ENCODE data around the gene SH3BGR. TPM values are rescaled to one million over a fixed set of nuclear protein-coding genes. Genes with fewer than 3 reads are reported as not detected.

The SH3BGR gene
- total RNA-seq, 3 donors from 2014 or later = 3.3 to 6.3 (median 5.0) TPM

DNA sequence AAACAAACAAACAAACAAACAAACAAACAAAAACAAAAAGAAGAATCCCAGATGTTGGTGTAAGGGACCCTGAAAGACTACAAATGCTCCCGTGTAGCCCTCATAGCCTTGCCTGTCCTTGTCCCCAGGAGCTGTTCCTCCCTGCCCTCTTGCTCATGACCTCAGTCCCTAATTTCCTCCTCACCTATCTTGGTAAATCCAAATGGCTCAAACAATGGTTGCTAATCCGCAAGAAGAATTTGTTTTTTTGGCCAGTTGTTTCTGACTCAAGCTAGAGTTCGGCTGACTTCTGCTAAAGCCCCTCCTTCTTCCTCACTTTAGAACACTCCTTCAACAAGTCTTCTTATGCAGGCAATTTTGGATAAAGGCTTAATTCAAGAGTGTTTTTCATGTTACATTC is 21.8 kb upstream of the SH3BGR start:
- Histone ChIP-seq H3K27ac (no peak overlapping the region), H3K4me3 (no peak overlapping the region), H3K27me3 (no peaks in the 10 kb centered on the region), H3K4me1 (no peaks in the 10 kb centered on the region), H3K9me3 (no peaks in the 10 kb centered on the region), H3K36me3 (no peaks in the 10 kb centered on the region)
- intact Hi-C loops (cut with DNase I; ENCODE audit: low total_unique reads) = no loop called here
- TF ChIP-seq, protein P1, sequence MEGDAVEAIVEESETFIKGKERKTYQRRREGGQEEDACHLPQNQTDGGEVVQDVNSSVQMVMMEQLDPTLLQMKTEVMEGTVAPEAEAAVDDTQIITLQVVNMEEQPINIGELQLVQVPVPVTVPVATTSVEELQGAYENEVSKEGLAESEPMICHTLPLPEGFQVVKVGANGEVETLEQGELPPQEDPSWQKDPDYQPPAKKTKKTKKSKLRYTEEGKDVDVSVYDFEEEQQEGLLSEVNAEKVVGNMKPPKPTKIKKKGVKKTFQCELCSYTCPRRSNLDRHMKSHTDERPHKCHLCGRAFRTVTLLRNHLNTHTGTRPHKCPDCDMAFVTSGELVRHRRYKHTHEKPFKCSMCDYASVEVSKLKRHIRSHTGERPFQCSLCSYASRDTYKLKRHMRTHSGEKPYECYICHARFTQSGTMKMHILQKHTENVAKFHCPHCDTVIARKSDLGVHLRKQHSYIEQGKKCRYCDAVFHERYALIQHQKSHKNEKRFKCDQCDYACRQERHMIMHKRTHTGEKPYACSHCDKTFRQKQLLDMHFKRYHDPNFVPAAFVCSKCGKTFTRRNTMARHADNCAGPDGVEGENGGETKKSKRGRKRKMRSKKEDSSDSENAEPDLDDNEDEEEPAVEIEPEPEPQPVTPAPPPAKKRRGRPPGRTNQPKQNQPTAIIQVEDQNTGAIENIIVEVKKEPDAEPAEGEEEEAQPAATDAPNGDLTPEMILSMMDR (IDR thresholded peaks at IDR 0.05) = no peak
- TF ChIP-seq POLR2A (IDR thresholded peaks at IDR 0.05) (no peak), POLR2AphosphoS5 (IDR thresholded peaks at IDR 0.05) (no peak)
- DNase-seq (ENCODE audit: low spot score in 2 of 2) = no peak

DNA sequence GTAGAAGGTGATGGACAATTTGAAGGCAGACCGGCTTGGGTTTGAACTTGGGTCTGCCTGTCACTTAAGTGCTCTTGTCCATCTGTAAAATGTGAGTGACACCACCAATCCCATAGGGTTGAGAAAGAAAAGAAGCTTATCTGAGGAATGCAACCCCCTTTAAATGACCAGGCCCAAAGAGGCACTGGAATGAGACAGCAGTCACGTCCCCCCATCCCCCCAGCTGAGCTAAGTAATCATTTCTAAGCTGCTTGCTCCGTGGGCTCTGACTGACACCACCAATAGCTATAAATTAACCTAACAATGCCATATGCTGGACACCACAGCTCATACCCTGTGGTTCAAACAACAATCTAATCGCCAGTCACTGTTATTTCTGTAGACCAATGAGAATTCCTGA is 21.3 kb upstream of the SH3BGR start:
- no peak for TF ChIP-seq POLR2A (IDR thresholded peaks at IDR 0.05)
- TF ChIP-seq, protein P1 (IDR thresholded peaks at IDR 0.05) = no peak
- no peak for TF ChIP-seq POLR2AphosphoS5 (IDR thresholded peaks at IDR 0.05)
- Histone ChIP-seq H3K27me3 (no peaks in the 10 kb centered on the region), H3K9me3 (no peaks in the 10 kb centered on the region), H3K36me3 (no peaks in the 10 kb centered on the region), H3K4me3 (no peak overlapping the region), H3K4me1 (no peaks in the 10 kb centered on the region), H3K27ac (no peak overlapping the region)
- no peak for DNase-seq (ENCODE audit: low spot score in 2 of 2)
- intact Hi-C loops (cut with DNase I; ENCODE audit: low total_unique reads) = no loop called here

DNA sequence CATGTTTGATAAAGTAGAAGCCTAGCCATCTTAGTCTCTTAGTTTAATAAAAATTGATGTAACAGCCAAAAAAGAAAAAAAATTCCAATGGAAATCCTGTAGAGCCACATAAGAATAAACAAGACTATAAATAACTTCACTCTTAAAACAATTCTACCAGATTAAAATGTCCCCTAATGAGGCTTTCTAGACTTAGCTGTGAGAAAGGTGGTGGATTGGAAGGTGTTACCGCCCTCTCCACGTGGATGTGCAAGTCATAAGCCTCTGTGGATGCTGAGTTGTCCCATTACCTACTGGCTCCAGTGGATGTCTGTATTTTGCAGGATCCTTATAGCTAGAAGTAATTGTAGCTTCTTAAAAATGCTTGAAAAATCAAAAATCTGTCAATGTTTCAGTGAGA is 20.8 kb upstream of the SH3BGR start:
- DNase-seq (ENCODE audit: low spot score in 2 of 2) = no peak
- H3K36me3 ChIP-seq = no peaks in the 10 kb centered on the region
- H3K27ac ChIP-seq = no peak overlapping the region
- H3K4me3 ChIP-seq = no peak overlapping the region
- H3K27me3 ChIP-seq = no peaks in the 10 kb centered on the region
- H3K9me3 ChIP-seq = no peaks in the 10 kb centered on the region
- intact Hi-C loops (cut with DNase I; ENCODE audit: low total_unique reads) = no loop called here
- H3K4me1 ChIP-seq = no peaks in the 10 kb centered on the region
- TF ChIP-seq POLR2AphosphoS5 (IDR thresholded peaks at IDR 0.05) (no peak), POLR2A (IDR thresholded peaks at IDR 0.05) (no peak)
- TF ChIP-seq, protein P1 (IDR thresholded peaks at IDR 0.05) = no peak

DNA sequence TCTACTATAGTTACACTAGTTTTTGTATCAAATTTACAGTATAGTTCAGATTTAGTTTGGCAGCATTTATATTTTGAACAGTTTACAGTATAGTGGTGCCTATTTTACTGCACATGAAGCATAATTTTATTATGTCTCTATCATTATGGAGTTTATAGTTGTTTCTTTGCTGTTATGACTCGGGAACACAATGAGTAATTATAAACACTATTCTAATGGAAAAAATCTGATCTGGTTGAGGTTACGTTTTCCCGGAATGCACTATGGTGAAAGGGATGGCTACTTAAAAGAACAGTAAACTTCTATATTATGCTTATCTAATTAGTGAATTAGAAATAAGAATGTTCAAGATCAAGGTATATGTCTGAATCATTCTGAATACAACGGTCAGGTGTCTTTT is 16.8 kb upstream of the SH3BGR start:
- Histone ChIP-seq H3K4me1 (no peaks in the 10 kb centered on the region), H3K36me3 (no peaks in the 10 kb centered on the region), H3K27me3 (no peaks in the 10 kb centered on the region), H3K4me3 (no peak overlapping the region), H3K27ac (no peak overlapping the region), H3K9me3 (no peaks in the 10 kb centered on the region)
- intact Hi-C loops (cut with DNase I; ENCODE audit: low total_unique reads) = no loop called here
- TF ChIP-seq POLR2AphosphoS5 (IDR thresholded peaks at IDR 0.05) (no peak), POLR2A (IDR thresholded peaks at IDR 0.05) (no peak)
- TF ChIP-seq, protein P1 (IDR thresholded peaks at IDR 0.05) = no peak
- no peak for DNase-seq (ENCODE audit: low spot score in 2 of 2)

DNA sequence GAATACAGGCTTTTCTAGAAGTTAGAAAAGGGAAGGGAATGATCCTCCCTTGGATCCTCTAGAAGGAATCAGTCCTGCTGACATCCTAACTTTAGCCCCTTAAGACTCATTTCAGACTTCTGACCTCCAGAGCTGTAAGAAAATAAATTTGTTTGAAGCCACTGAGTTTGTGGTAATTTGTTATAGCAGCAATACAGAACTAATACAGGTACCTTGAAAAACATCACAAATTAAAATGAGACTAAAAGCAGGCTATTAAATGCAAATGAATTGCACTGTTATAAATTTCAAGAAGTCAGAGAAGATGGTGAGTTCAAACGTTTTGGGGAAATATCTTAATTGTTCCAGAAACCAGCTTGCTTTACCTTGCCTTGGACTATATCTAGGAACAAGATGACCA is 12.5 kb upstream of the SH3BGR start:
- H3K4me3 ChIP-seq = no peak overlapping the region
- no peaks in the 10 kb centered on the region for H3K27me3 ChIP-seq
- H3K36me3 ChIP-seq = no peaks in the 10 kb centered on the region
- TF ChIP-seq POLR2A (IDR thresholded peaks at IDR 0.05) (no peak), POLR2AphosphoS5 (IDR thresholded peaks at IDR 0.05) (no peak)
- TF ChIP-seq, protein P1 (IDR thresholded peaks at IDR 0.05) = no peak
- no peaks in the 10 kb centered on the region for H3K9me3 ChIP-seq
- H3K4me1 ChIP-seq = no peaks in the 10 kb centered on the region
- no peak for DNase-seq (ENCODE audit: low spot score in 2 of 2)
- H3K27ac ChIP-seq = no peak overlapping the region
- intact Hi-C loops (cut with DNase I; ENCODE audit: low total_unique reads) = no loop called here

All from breast epithelium (tissue), 4 donors.